ENCODE results near the gene CIDEC. TPM values are rescaled to one million over a fixed set of nuclear protein-coding genes. Genes with fewer than 3 reads are reported as not detected.

Gene CIDEC
- total and polyA plus RNA-seq, 2 of the 13 experiments (the other 11 are each of a cell fraction or from before 2014, with no cell fraction given): 2.5 to 10.4 TPM

- TF ChIP-seq SALL2 (CRISPR knock-in tag; IDR thresholded peaks at IDR 0.05) (no peak), ZNF556 (CRISPR knock-in tag; IDR thresholded peaks at IDR 0.05; ENCODE audit: borderline replicate concordance) (no peak), ZNF780A (CRISPR knock-in tag; IDR thresholded peaks at IDR 0.05) (no peak), SOX5 (CRISPR knock-in tag; IDR thresholded peaks at IDR 0.05; ENCODE audit: borderline replicate concordance) (no peak), ZNF776 (CRISPR knock-in tag; IDR thresholded peaks at IDR 0.05) (no peak), ZMYM4 (CRISPR knock-in tag; IDR thresholded peaks at IDR 0.05) (no peak), DDIT3 (CRISPR knock-in tag; IDR thresholded peaks at IDR 0.05) (no peak), ZNF451 (CRISPR knock-in tag; IDR thresholded peaks at IDR 0.05) (no peak), KAT7 (CRISPR knock-in tag; IDR thresholded peaks at IDR 0.05; ENCODE audit: borderline replicate concordance) (no peak), ZNF232 (CRISPR knock-in tag; IDR thresholded peaks at IDR 0.05; ENCODE audit: borderline replicate concordance) (no peak), NR2F2 (IDR thresholded peaks at IDR 0.05; ENCODE audit: borderline replicate concordance, low read depth) (no peak), HNF4A (CRISPR knock-in tag; IDR thresholded peaks at IDR 0.05) (no peak), ZSCAN9 (CRISPR knock-in tag; IDR thresholded peaks at IDR 0.05; ENCODE audit: borderline replicate concordance) (no peak), SALL1 (CRISPR knock-in tag; IDR thresholded peaks at IDR 0.05) (no peak), ZNF883 (CRISPR knock-in tag; IDR thresholded peaks at IDR 0.05; ENCODE audit: not compliant biosample characterization) (no peak), NR3C1 (CRISPR knock-in tag; IDR thresholded peaks at IDR 0.05) (no peak), MYNN (CRISPR knock-in tag; IDR thresholded peaks at IDR 0.05; ENCODE audit: low read depth) (no peak), ZNF354B (CRISPR knock-in tag; IDR thresholded peaks at IDR 0.05) (no peak), FOXJ3 (CRISPR knock-in tag; IDR thresholded peaks at IDR 0.05; ENCODE audit: borderline replicate concordance) (no peak), CC2D1A (CRISPR knock-in tag; IDR thresholded peaks at IDR 0.05) (no peak), NAIF1 (CRISPR knock-in tag; IDR thresholded peaks at IDR 0.05; ENCODE audit: borderline replicate concordance) (0 out of 2 replicates have a peak, but pooled peaks have one; percentile 45), ZNF670 (CRISPR knock-in tag; IDR thresholded peaks at IDR 0.05; ENCODE audit: borderline replicate concordance) (no peak), FOXC1 (CRISPR knock-in tag; IDR thresholded peaks at IDR 0.05; ENCODE audit: borderline replicate concordance) (0 out of 2 replicates have a peak, but pooled peaks have one; percentile 7), ZXDC (CRISPR knock-in tag; IDR thresholded peaks at IDR 0.05) (no peak), FOXK2 (IDR thresholded peaks at IDR 0.05) (no peak), ZBTB7A (CRISPR knock-in tag; IDR thresholded peaks at IDR 0.05) (no peak), ZNF788 (CRISPR knock-in tag; IDR thresholded peaks at IDR 0.05; ENCODE audit: borderline replicate concordance) (0 out of 2 replicates have a peak, but pooled peaks have one; percentile 0), ZNF816 (CRISPR knock-in tag; IDR thresholded peaks at IDR 0.05; ENCODE audit: borderline replicate concordance) (no peak)
- TF ChIP-seq, protein P1, sequence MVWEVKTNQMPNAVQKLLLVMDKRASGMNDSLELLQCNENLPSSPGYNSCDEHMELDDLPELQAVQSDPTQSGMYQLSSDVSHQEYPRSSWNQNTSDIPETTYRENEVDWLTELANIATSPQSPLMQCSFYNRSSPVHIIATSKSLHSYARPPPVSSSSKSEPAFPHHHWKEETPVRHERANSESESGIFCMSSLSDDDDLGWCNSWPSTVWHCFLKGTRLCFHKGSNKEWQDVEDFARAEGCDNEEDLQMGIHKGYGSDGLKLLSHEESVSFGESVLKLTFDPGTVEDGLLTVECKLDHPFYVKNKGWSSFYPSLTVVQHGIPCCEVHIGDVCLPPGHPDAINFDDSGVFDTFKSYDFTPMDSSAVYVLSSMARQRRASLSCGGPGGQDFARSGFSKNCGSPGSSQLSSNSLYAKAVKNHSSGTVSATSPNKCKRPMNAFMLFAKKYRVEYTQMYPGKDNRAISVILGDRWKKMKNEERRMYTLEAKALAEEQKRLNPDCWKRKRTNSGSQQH (CRISPR knock-in tag; IDR thresholded peaks at IDR 0.05; ENCODE audit: low read depth): peak; percentile 30; the same call in 1 of the 2 replicates
Measured at GRCh38 chr3:9914559-9915253, 34.7 kb upstream of the CIDEC start (continued).

Measured in HepG2 (cell line).